GM18870 (cell line): ENCODE results near the gene MICALL2.
"Not testable (repeated sequence)": the region's sequence is repeated elsewhere in the genome, so short reads cannot be mapped to it uniquely, and the experiment has no call there.

Experiments used
- ATAC-seq: cut with Tn5 transposase; IDR thresholded peaks from one replicate; pipeline ENCODE4 v1.9.1; 2021; ENCODE audit warnings: moderate library complexity; ENCODE audit not compliant: unreplicated experiment

MICALL2 gene

GRCh38 chr7:1449501-1449900, 9.8 kb downstream of the MICALL2 start:
- ATAC-seq = no peak

GRCh38 chr7:1448958-1449357, 10.3 kb downstream of the MICALL2 start:
- ATAC-seq = no peak

- ATAC-seq = no peak
Measured at GRCh38 chr7:1447551-1448244, 11.6 kb downstream of the MICALL2 start.

GRCh38 chr7:1447112-1447511, 12.2 kb downstream of the MICALL2 start:
- no peak for ATAC-seq

- ATAC-seq = no peak
Measured at GRCh38 chr7:1446620-1447032, 12.6 kb downstream of the MICALL2 start.

- not testable (repeated sequence) for ATAC-seq
Measured at GRCh38 chr7:1446026-1446425, 13.2 kb downstream of the MICALL2 start.

- no peak for ATAC-seq
Measured at GRCh38 chr7:1445341-1445740, 13.9 kb downstream of the MICALL2 start.

- no peak for ATAC-seq
Measured at GRCh38 chr7:1444925-1445322, 14.3 kb downstream of the MICALL2 start.

- no peak for ATAC-seq
Measured at GRCh38 chr7:1444214-1444924, 14.9 kb downstream of the MICALL2 start.

GRCh38 chr7:1443587-1444200, 15.6 kb downstream of the MICALL2 start:
- ATAC-seq = not testable (repeated sequence)

GRCh38 chr7:1442355-1443124, 16.7 kb downstream of the MICALL2 start:
- ATAC-seq = no peak

- ATAC-seq = no peak
Measured at GRCh38 chr7:1441615-1442354, 17.5 kb downstream of the MICALL2 start.

GRCh38 chr7:1440620-1441019, 18.6 kb downstream of the MICALL2 start:
- no peak for ATAC-seq

GRCh38 chr7:1439373-1440363, 19.6 kb downstream of the MICALL2 start:
- ATAC-seq = no peak

- no peak for ATAC-seq
Measured at GRCh38 chr7:1438821-1439220, 20.4 kb downstream of the MICALL2 start.

GRCh38 chr7:1438208-1438607, 21.1 kb downstream of the MICALL2 start:
- ATAC-seq = no peak

GRCh38 chr7:1437155-1437880, 22.0 kb downstream of the MICALL2 start:
- no peak for ATAC-seq

- ATAC-seq = no peak
Measured at GRCh38 chr7:1436608-1437007, 22.7 kb downstream of the MICALL2 start.
